Stimulated activated CD8-positive, alpha-beta memory T cell treated with anti-CD3 and anti-CD28 coated beads, Interleukin-4, amount 100 ng/mL, for 48 hours (primary cell): ENCODE results near the gene RPRML.

ENCODE experiments used
- DNase-seq: peaks from one replicate; pipeline ENCODE4 v3.0.0-alpha.2; 2020

Gene RPRML

DNA sequence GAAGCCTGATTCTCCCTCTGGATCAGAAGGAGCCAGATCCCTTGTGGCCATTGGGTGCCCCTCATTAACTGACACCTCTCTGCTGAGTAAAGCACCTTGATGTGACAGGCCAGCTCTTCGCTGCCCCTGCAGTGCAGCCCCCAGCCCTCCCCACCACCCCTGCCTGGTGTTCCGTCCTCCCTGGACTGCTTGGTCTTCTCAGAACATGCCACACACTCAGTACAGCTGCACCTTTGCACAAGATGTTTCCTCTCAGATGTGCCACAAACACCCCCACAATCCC lies 35.9 kb downstream of the RPRML start:
- no peak for DNase-seq

DNA sequence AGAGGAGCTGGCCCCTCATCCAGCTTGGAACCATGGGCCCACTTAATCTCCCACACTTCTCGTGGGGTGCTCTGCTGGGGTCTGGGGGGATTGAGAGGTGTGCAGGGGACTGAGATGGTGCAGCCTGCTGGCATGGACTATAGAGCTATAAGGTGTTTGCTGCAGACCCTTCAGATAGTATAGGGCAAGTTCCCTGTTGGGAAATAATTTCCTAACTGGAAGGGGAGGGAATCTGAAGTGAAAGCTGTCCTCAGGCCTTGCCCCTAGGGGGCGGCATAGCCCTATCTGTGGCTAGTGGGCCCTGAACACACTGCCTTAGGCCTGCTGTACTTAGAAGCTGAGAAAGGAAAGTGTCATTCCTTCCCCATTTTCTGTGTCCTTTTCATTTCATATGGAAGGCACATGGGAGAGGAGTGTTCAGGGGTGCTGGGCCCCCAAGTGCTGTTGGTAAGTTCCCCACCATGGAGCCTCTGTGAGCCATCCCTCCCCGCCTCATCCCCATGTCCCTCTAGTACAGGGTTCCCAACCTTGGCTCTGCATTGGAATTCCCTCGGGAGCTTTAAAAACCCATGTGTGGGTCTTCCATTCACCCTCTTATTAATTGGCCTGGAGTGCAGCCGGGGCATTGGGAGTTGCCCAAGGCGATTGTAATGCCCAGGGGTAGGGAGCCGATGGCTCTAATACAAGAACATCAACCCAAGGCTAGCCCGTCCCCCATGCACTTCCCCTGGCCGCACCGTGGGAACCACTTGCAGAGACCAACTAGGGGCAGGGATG lies 36.4 kb downstream of the RPRML start:
- peak; percentile 71 for DNase-seq

DNA sequence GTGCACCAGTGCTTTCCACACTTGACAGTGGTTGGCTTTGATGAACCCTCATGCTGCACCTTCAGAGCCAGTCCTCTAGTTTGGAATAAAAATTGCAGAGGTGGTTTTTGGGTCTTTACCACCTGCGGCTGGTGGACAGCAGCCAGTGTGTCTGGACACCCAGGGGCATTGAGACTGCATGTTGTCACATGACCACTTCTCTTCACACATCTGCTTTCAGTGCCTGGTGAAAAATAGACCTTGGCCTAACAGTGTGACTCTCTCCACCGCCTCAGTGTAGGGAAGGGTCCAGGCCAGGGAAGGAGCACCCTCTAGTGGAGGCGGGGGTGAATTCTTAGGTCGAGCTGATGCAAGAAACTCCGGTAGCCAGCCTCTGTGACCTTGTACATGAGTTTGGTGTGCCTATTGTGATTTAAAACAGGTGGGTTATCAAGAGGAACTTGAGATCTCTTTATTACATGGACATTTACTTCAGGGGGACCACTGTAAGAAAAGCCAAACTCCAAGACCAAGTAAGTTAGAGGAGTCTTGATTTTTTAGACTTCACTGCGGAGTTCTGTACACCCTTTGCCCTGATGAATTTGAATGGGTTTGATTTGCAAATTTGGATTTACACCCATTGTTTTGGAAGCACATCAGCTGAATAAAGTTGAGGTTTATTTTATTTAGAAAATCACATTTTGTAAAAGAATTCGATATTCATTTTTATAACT lies 38.2 kb downstream of the RPRML start:
- peak; percentile 80 for DNase-seq

DNA sequence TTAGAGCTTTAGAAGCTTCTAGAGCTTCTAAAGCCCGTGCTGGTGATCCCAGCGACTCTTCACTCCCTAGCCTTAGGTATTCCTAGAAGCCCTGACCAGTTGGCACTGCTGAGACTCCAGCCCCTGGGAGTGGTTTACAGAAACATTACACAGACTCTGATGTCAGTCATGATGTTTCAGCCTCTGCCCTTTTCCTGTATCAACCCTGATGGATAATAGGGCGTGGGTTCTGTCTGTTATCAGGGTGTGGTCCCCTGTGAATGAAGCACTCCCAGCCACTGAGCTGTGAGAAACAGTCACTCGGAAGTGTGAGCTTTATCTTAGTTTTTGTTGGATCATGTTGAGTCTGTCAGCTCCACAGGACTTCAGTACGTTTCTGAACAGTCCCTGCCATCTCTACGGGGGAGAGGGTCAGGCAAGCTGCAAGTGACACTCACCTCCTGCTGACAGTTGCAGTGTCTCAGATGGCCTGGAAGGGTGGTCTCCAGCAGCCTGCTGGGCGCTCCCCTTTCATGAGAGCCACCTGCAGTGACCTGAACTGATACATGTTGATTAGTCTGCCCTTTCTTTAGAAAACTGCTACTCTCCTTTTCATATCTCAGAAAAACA lies 43.3 kb downstream of the RPRML start:
- no peak for DNase-seq

DNA sequence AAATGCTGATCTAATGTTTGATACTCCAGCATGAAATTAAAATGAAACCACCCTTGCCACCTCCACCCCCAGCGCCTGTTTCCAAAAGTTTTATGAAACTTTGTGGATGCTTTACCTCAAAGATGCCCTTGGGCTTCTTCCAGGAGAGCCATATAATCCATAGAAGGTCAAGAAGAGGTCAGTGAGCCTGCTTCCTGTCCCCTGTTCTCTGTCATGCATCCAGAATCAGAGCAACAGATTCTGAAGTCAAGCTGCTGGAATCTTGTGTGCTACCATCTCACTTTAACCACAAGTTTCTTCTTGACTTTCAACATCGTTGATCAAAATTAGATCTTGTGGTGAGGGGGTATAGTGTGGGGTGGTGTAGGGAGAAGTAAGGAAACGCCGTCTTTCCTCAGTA lies 47.5 kb downstream of the RPRML start:
- no peak for DNase-seq

DNA sequence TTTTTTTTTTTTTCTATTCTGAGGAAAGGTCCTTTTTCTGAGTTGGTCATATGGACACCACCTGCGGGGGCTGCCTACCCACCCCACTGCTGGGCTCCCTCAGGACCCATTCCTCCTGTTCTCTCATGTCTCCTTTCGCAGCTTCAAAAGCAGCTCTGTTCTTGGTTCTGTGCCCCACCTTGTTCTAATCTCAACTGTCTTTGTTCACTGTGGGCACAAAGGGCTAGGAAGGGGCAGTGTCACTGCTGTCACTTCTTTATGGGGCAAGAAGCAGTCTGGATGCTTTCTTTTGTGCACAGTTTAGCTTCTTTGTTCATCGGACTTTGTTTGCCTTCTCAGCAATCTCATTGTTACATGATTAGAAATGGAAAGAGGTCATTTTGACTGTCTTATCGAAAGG lies 49.0 kb downstream of the RPRML start:
- no peak for DNase-seq

DNA sequence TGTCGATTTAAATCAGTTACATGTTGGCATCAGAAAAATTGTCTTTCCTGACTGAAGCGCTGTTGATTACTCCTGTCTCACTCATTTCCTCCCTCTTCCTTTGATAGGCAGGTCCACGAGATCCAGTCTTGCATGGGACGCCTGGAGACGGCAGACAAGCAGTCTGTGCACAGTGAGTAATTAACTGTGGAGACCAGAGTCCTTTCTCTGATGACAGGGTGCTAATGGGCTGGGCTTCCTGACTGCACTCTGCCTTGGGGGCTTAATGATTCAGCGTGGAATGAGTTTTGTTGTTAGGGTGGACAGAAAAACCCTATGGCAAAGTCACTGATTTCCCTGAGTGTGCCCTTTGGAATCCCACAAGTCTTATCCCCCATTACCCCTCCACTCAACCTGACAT lies 49.6 kb downstream of the RPRML start:
- DNase-seq, result no peak

DNA sequence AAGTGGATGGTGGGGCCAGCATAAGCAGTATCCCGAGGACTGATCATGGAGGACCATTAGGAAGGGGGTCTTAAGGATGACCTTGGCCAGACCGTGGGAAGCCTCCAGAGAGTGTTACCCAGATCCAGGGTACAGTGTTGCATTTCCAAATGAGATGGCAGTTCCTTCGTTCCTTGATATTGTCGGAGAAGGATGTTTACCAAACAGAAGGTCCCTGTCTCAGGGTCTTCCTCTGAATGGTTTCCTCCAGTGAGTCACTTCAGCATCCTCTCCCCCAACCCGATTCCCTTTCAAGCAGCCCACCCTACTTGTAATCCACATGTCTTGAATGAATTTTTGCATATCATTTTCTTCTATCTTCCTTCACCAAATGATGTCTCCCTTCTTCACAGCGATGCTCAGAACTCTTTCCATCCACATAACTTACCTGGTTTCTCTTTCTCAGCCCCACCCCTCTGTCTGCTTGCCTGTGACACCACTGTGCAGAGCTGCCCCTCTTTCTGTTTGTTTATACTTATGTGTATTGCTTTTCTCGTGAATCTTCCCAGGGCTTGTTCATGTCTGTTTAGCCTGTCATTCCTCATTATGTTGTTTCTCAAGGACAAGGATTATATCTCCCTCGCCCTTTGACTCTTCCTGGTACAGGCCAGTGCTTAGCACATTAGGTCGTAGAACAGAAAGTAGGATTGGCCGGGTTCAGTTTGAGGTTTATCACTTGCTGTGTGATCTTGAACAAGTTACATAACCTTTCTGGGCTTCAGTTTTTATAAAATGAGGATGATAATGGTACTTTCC lies 50.4 kb downstream of the RPRML start:
- DNase-seq, result no peak
